ENCODE results near the gene RNASE3.
A peak's percentile ranks its signal among the peaks of the same experiment; 100 is the strongest.
"Not testable (repeated sequence)": the region's sequence is repeated elsewhere in the genome, so short reads cannot be mapped to it uniquely, and the experiment has no call there.

RNASE3 gene

DNA sequence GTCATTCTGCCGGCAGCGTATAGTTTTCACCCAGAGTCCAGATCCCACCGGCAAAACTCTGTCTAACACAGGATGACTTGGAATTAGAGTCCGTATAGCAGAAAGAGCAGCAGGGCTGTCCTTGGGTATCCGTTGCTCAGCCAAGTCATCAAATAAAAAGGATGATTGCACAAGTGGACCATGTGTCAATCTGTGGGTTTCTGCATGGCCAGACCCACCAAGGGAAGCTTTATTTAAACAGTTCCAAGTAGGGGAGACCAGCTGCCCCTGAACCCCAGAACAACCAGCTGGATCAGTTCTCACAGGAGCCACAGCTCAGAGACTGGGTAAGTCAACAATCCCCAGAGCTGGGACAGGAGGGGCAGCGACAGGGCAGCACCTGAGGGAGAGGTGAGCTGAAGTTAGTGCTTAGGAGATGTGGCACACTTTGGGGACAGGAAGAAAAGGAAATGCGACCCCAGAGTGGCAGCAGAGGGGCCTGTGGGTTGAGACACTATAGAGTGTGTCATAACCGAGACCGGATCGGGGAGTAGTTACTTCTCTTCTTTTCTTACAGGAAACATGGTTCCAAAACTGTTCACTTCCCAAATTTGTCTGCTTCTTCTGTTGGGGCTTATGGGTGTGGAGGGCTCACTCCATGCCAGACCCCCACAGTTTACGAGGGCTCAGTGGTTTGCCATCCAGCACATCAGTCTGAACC, at the start of gene RNASE3:
RNASE3 (plus strand) TSS at position 260 of the 700 bp plus-strand sequence; CDS start at position 562, 302 bp downstream.
- not testable (repeated sequence) for DNase-seq

DNA sequence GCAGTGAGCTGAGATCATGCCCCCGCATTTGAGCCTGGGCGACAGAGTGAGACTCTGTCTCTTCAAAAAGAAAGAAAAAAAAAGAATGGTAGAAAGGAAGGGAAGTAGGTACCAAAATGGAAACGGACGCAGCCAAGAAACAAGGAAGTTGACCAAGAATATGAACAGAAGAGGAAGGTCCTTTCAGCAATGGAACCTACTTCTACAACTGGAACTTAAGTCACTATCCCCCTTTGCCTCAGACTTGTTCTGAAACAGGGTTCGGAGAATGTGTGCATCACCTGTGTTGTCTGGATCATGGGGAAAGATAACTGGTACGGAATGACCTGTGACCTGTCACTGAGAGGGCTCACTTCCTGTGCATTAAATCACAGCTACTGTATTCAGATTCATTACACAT, 44.6 kb upstream of the RNASE3 start:
- no peak for DNase-seq

DNA sequence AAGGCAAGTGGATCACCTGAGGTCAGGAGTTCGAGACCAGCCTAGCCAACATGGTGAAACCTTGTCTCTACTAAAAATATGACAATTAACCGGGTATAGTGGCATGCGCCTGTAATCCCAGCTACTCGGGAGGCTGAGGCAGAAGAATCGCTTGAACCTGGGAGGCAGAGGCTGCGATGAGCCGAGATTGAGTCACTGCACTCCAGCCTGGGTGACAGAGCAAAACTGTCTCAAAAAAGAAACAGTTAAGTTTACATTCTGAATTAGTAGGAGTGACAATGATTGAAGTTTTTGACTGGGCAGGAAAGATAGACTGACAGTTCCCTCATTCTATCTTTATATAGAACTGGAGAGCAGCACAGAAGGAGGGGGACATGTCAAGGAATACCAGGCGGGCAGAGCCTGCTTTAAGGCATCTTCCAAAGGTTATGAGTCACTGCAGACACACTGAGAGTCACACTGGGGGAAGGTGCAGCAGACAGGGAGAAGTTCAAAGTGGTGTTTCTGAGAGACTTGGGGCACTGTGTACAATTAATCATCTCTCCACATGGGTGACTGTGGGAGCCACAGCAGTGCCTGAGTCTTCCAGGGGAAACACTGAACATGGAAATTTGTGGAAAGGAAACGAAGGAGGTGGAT, 42.8 kb upstream of the RNASE3 start:
- no peak for DNase-seq

DNA sequence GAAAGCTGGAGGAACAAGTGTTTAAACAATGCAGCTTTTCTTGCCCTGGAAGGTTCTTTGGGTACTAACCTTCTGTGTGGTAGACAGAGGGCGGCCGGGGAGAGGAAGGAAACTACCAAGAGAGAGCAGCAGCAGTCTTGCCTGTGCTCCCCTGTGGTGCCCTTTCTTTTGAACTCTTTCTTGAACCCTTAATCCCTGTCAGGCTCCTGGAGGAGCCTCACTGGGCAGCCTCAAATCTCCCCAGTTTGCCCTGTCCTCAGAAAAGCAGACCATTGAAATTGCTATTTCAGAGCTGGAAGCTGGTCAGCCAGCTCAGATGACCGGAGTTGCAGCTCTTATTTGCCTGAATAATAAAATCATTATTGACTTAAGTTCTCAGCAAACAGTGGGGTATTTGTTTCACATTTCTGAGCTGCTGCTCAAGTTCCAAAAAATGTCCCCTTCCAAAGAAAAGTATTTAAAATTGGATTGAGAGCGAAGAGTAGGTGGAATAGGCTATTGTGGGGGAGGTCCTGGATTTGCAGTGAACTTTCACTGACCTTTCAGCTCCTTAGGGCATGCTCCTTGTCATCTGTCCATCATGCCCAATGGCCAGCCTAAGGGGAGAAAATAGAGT, 42.1 kb upstream of the RNASE3 start:
- DNase-seq: no peak

DNA sequence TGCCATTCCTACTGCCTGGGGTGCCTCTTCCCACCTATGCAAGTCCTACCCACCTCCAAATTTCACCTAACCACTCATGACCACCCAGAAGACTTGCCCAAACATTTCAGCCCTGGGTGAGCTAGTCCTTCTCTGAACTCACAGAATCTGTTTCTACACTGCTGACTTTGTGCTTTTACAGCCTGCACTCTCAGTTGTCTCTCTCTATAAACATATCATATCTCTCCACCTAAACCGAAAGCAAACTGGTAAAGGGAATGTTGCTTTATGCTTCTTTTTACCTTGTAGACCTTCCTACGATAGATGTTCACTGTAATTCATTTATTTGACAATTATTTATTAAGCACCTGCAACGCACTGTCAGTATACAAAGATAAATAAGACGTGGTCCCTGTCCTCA, 38.1 kb upstream of the RNASE3 start:
- no peak for DNase-seq

DNA sequence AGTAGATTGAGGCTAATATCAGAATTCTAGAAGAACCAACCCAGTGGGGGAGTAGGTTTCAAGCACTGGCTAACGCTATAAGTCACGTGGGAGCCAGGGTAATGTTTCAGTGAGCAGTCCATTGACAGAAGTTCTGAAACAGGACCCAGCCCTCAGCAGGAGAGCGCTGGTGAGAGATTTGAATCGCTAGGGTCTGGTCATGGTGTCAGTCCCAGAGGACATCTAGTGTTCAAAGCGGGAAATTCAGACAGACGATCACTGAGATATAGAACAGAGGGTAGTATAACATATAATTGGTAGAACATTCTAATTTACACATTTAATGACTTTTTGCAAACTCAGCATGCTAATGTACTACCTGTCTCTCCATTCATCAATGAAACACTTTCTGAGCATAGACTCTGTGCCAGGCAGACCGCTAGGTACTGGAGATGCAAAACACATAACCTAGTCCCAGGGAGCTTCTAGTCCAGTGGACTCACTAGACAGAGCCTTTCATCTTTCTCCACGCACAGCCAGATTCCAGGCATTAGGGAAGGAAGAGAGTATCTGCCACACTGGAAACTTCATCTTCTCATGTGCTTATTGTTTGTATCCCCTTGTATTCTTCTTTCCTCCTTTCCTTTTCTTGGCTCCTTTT, 35.4 kb upstream of the RNASE3 start:
- peak; percentile 26 for DNase-seq

DNA sequence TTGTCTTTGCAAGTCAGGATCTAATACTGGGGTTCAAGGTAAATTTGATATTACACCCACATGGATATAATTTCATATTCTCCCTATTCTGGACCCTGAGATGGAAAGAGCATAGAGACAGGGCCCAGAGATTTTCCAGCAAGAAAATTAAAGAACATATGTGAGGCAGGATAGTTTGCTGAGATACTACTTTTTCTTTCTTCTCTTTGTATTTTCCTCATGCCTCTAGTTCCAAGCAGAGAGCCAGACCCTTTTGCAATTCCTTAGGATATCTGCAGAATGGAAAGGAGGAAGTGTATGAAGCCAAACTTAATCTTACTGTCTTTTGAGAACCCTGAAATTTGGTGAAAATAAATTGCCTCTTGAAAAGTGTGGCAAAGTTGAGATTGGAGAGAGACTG, 34.0 kb upstream of the RNASE3 start:
- DNase-seq: no peak

DNA sequence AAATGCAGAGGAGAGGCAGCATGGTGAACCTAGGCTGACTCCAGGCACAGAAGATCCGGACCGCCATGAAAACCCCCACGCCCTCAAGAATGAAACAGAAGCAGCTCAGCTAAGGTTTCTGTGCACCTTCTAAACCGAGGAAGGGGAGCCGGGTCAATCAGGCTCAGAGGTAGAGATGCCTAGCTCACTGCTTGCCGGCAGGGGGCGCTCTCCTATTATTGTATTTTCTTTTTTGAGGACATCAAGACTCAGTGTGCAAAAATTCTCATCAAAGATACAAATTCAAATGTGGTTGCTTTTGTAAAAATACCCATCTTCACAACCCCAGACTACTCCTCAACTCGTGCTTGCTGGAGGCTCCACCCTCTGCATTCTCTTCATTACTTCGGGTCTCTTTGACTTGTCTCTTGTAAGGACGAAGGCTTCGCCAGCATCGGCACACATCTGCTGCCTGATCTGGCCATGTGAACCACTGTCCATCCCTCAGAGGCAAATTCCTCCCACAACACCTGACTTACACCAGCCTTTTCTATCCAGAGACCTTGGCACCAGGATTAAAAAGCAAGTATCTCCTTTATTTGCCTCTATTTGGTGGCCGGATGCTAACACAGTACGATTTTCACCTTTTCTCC, 33.4 kb upstream of the RNASE3 start:
- DNase-seq: peak; percentile 22

DNA sequence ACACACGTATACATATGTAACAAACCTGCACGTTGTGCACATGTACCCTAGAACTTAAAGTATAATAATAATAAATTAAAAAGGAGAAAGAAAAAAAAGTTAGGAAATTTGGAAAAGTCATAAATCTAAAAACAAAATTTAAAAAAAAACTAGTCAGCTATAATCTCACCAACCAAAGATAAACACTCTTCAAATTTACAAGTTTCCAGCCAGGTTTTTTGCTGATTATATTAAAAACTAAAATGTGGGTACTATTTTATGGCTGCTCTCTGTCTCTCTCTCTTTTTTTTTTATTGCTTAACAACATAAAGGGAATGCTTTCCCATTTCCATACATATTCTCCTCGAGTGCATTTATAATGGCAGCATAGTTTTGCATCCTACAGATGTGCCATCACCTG, 25.0 kb upstream of the RNASE3 start:
- no peak for DNase-seq

DNA sequence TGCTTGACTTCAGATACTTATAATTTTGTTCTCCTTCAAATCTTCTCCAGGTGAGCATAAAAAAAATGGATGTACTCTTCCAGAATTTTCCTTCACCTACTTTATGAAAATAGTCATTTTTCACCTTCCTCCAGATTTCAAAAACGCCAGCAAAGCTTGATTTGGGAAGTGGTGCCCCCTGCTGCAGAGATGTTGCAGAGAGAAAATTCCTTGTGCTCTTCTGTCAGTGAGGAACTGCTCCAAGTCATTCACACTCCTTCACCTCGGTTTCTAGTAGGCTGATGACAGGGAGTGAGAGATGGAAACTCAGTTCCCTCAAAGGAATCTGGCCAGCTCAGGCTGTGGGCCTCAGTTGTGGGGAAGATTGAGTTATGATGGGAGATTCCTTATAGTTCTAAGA, 24.2 kb upstream of the RNASE3 start:
- DNase-seq: no peak

DNA sequence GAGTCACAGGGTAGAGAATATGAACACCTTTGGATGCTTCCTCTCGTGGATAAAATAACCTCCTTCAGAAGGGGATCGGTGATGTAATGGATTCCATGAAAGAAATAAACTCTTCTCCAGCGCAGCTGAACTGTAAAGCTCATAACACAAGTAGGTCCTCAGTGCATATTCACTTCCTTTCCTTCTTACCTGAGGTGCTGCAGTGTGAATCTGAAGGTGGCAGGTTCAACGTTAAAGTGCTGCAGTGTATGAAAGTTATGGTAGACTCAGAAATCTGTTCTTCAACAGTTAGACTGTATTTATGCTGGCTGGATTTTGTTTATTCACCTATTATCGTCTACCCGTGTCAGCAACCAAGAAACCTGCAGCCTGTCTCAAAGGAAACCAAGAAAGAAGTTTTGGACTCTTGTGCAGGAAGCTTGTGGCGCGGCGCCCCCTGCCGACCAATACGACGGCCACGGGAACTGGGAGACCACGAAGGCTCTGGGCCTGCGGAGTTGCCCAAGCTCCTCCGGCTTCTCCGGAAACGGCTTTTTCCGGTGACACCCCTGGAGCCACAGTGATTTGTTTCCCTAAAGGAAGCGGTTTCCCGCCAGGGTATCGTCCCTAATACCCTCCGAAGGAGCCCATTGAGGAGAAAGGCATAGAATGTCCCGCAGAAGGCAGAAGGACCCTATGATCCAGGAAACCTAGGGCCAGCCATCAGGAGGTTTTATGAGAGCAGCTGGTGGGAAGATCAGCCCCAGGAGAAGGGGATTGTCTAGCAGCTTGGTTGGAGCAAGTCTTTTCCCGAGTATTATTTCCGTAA, 17.6 kb upstream of the RNASE3 start:
- no peak for DNase-seq

DNA sequence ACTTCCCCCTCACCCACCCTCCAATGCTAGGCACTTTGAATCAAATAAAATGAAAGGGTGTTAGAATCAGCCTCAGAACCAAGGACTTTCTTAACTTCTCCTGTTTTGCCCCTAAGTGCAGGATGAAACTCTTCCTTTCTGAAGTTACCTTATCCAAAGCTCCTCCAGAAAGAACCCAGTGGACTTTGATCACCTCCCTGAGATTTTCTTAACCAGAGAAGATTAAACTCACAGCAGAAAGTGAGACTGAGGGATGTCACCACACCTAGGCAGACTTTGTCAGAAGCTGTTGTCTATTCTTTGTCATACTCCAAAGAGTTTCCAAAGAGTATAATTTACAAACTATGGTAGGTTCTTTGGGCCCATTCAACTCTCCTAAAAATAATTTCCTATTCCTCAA, 14.2 kb upstream of the RNASE3 start:
- DNase-seq: no peak

DNA sequence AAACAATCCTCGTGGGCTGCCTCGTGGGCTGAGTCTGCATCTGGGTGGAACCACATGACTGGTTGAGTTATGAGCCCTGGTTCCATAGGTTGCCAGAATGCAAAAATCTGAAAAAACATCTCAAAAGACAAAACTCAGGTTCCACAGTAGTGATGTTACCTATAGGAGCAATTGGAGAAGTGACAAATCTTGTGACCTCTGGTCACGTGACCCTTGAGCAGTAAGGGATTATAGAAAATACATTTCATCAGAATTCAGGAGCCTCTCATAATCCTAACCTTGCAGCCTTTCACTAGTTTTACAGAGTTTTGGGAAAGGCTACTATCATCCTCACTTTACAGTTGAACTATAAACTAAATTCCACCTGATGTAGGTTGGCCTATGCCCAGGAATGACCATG, 12.5 kb upstream of the RNASE3 start:
- DNase-seq: no peak

DNA sequence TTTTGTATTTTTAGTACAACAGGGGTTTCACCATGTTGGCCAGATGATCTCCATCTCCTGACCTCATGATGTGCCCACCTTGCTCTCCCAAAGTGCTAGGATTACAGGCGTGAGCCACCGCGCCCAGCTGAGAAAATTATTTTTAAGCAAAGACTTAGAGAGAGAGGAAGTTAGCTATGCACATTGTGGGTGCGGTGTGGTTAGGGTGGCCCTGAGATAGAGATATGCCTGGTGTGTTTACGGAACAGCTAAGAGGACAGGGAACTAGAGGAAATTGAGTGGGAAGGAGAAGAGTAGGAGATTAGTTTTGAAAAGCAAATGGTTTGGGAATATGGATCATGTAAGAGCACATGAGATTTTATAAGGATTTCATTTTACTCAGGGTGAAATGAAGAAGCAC, 10.0 kb upstream of the RNASE3 start:
- not testable (repeated sequence) for DNase-seq

DNA sequence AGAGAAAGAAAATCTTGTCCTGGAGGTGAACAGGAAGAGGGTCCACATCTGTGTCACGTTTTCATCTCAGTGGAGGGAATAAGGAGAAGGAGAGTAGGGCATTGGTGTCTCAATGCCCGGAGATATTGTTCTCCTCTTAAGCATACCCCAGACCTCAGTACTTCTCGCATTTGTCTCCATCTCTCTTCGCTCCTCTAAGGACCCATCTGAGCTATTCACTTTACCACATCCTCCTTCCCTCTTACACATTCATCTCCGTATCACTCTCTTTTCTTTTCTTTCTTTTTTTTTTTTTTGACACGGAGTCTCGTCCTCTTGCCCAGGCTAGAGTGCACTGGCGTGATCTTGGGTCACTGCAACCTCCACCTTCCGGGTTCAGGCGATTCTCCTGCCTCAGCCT, 8.4 kb upstream of the RNASE3 start:
- not testable (repeated sequence) for DNase-seq

DNA sequence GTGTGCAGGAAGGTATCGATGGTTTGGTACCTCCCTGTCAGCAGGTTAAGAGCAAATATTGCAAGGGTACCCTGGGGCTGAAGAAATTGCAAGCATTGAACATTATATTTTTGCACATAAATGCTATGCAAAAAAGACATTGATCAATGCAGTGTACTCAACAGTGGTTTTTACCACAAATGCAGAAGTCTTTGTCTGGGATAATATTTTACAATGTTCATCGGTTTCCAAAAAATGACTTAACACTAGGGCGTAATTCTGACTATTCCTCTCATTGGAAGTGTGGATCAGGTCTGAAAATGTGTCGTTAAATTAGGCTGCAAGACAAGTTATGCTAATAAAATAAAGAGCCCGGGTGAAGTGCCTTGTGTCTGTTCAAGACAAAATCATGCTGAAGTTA, 2.8 kb upstream of the RNASE3 start:
- not testable (repeated sequence) for DNase-seq

DNA sequence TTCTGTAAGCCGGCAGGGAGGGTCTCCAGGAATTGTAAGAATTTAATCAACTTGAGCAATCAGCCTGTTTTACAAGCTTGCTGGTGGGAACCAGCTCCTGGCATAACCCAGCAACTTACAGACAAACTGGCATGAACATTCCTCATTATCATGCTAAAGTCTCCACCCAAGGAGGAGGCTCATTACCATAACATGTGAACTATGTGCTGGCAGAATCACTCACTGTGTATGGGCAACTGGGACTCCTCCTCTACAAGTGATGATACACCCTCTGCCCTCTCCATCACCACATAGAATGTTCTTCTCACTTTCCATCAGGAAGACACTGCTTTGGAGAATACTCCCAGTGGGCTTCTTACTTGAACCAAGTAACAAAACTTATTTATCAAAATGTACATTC, 4.1 kb downstream of the RNASE3 start:
- not testable (repeated sequence) for DNase-seq

DNA sequence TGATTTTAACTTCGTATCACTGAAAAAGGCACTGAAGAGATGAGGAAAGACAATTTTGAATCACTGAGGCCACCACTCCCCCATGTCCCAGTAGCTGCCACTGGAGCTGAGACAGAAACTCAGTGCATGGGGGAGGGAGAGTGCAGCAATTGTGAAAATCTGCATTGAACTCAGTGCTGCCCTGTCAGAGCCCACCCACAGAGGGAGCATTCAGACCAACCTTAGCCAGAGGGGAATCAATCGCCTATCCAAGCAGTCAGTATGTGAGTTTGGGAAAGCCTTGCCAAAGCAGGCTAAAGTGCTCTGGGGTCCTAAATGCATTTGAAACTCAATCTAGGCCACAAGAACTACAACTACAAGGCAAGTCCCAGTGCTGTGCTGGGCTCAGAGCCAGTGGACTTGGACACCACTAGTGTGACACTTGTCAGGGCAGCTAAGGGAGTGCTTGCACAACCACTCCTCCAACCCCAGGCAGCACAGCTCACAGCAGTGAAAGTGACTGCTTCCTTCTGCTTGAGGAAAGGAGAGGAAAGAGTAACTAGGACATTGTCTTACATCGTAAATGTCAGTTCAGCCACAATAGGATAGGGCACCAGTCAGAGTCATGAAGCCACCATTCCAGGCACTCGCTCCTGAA, 13.3 kb downstream of the RNASE3 start:
- no peak for DNase-seq

DNA sequence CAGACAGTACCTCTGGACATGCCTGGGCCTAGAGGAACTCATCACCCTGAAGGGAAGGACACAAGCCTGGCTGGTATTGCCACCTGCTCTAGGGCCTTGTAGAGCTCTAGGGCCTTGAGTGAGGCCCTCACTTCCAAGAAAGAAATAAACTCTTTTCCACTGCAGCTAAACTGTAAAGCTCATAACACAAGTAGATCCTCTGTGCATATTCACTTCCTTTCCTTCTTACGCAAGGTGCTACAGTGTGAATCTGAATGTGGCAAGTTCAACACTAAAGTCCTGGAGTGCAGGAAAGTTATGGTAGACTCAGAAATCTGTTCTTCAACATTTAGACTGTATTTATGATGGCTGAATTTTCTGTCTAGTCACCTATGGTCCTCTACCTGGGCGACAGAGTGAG, 14.5 kb downstream of the RNASE3 start:
- no peak for DNase-seq

DNA sequence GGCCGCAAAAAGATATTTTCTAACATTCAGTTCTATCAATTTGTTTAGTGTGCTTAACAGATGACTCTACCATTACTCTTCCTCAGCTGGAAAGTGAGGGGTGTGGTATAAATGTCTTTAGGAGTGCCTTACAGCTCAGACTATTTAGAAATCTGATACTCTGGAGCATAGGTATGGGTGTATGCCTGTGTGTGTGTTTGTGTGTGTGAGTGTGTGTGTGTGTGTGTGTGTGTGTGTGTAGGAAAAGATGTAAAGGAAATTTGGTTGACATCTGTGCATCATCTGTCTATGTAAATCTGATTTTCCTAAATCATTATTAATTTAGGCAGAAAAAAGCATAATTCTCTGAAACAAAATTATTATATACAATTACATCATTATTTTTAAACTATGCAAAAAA, 16.0 kb downstream of the RNASE3 start:
- no peak for DNase-seq

DNA sequence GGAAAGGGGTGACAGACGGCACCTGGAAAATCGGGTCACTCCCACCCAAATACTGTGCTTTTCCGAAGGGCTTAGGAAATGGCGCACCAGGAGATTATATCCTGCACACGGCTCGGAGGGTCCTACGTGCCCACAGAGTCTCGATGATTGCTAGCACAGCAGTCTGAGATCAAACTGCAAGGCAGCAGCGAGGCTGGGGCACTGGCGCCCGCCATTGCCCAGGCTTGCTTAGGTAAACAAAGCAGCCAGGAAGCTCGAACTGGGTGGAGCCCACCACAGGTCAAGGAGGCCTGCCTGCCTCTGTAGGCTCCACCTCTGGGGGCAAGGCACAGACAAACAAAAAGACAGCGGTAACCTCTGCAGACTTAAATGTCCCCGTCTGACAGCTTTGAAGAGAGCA, 19.6 kb downstream of the RNASE3 start:
- DNase-seq: not testable (repeated sequence)
